Esophagus (tissue), 2 donors: ENCODE data around the gene MT1E. TPM values are rescaled to one million over a fixed set of nuclear protein-coding genes. Genes with fewer than 3 reads are reported as not detected.
"Not testable (repeated sequence)": the region's sequence is repeated elsewhere in the genome, so short reads cannot be mapped to it uniquely, and the experiment has no call there.

Experiments used
- H3K27ac ChIP-seq, 2 donors: one replicate each; pipeline ENCODE4 v1.5.1; 2013; ENCODE audit warnings: low read depth in 2 of 2, mild to moderate bottlenecking in 2 of 2, inconsistent platforms in 1 of 2, low read length in 1 of 2, moderate library complexity in 1 of 2
- H3K27me3 ChIP-seq, 2 donors: one replicate each; pipeline ENCODE4 v1.6.1; 2013; ENCODE audit warnings: low read length in 2 of 2, control low read depth in 1 of 2, mild to moderate bottlenecking in 1 of 2; ENCODE audit not compliant: insufficient read depth in 2 of 2, control insufficient read depth in 1 of 2
- H3K36me3 ChIP-seq, 2 donors: one replicate each; pipeline ENCODE4 v1.6.1; 2013; ENCODE audit warnings: low read length in 1 of 2; ENCODE audit not compliant: control insufficient read depth in 2 of 2, insufficient read depth in 2 of 2
- H3K4me1 ChIP-seq, 2 donors: one replicate each; pipeline ENCODE4 v1.6.1; 2013; ENCODE audit warnings: low read length in 1 of 2; ENCODE audit not compliant: control insufficient read depth in 2 of 2, insufficient read depth in 2 of 2
- H3K4me3 ChIP-seq, 2 donors: one replicate each; pipeline ENCODE4 v1.5.1; 2013; ENCODE audit warnings: low read length in 2 of 2, mild to moderate bottlenecking in 2 of 2, low read depth in 1 of 2, moderate library complexity in 1 of 2
- H3K9me3 ChIP-seq, 2 donors: one replicate each; pipeline ENCODE4 v1.6.1; 2013; ENCODE audit warnings: mild to moderate bottlenecking in 2 of 2, low read depth in 1 of 2, low read length in 1 of 2, moderate library complexity in 1 of 2; ENCODE audit not compliant: control insufficient read depth in 2 of 2, insufficient read depth in 1 of 2
- WGBS, 2 donors: extraction: QIAGEN DNeasy Blood & Tissue Kit; methylation state at CpG; one replicate each; pipeline ENCODE4 v1.1.7; 2013; 5-methylcytosine and 5-hydroxymethylcytosine counted together
- polyA plus RNA-seq, 2 donors: library from polyadenylated mRNA; stranded (reverse); fragments of 200-250 nt; gene quantifications; one replicate each; pipeline ENCODE4 v1.2.3, GENCODE V29; 2013
- donor health status: healthy with polysubstance abuse.
- donor health status: Bipolar disorder and iron deficiency.

Gene MT1E
- polyA plus RNA-seq, 2 donors = 232 to 268 TPM

DNA sequence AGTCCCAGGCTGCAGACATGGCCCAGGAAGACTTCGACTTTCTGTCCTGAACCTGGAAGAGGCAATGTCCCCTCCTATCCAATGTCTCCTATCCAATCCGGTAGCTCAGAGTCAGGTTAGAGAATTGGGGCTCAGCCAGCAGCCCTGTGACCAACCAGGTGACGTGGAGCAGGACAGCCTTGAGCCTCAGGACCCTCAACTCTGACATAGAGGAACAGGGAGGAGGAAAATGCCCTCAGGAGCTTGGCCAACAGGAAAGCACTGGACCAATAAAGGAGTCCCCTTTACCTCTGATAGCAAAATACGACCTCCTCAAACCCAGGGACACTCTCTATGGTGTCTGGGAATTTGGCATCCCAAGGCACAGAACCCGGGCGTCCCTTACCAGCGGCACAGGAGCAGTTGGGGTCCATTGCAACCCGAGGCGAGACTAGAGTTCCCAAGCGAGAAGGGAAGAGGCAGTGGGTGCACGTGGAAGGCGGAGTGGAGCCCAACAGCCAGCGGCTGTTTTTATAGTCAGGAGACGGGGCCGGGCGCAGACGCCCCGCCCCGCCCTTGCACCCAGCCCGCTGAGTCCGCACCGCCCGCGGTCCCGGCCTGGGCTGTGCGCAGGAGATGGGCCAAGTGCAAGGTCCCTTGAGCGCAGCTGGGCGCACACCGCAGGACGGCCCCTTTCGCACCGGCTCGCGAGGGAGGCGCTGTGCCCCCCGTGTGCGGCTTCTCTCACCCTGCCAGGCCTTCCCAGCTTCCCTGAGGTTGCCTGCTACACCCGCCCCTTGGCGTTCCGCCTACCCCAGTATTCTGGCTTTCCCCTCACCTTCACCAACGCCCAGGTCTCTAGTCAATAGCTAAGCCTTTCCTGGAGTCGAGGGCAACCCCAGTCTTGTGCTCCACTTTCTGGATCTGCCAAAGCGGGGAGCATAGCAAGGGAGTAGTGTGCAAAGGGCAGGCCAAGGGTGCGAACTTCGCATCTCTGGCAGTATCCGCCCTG lies 42.3 kb downstream of the MT1E start, which contains the start of gene MT1G:
MT1G (minus strand) TSS at position 485 of the 991 bp plus-strand sequence; CDS start at position 413, 72 bp downstream.
- no peaks in the 10 kb centered on the region for H3K9me3 ChIP-seq
- WGBS, 2 donors = 13 to 14% methylated on average over 38 to 46 of the region's 46 CpGs
- H3K4me3 ChIP-seq = peak within 1 kb of the TSS; percentile 3 to 12
- peaks cover 9 to 17% of the 10 kb centered on the region in 2 donors for H3K4me1 ChIP-seq
- H3K27me3 ChIP-seq = peaks cover 0 to 4% of the 10 kb centered on the region in 2 donors
- H3K27ac ChIP-seq = no peak within 1 kb of the TSS
- no peaks in the 10 kb centered on the region for H3K36me3 ChIP-seq

DNA sequence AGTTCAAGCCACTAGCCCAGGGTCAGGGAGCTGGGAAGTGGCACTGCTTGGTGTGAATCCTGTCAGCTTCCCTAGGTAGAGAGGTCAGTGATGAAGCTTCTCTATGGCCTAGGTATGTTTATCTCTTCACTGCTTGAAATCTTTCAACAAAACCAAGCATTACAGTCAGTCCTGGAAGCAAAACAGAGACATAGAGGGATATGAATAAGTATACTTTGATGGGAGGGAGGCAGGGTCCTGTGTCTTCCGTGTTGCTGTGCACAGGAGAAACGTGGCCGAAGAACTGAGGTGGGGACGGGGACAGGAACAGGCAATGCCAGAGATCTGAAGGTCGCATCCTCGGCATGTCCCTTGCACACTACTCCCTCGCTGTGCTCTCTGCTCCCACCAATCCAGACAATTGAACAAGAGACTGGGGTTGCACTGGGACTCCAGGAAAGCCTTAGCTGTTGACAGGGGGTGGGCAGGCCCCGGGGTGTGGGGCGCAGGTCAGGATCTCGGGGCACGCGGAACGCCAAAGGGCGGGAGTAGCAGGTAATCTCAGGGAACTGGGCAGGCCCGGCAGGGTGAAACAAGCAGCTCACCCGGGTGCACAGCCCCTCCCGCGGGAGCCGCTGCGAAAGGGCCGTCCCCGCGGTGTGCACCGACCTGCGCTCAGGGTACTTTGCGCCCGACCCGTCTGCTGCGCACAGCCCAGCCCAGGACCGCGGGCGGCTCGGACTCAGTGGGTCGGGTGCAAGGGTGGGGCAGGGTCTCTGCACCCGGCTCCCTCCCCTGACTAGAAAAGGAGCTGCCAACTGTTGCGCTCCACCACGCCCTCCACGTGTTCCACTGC lies 43.6 kb downstream of the MT1E start, which contains the start of gene MT1H:
MT1H (plus strand) TSS at position 810 of the 835 bp plus-strand sequence. CDS start 71 bp downstream, outside the sequence.
- Histone ChIP-seq H3K27me3 (peaks cover 0 to 4% of the 10 kb centered on the region in 2 donors), H3K9me3 (no peaks in the 10 kb centered on the region), H3K4me1 (peaks cover 9 to 17% of the 10 kb centered on the region in 2 donors), H3K36me3 (no peaks in the 10 kb centered on the region), H3K4me3 (peak within 1 kb of the TSS; percentile 7 to 22), H3K27ac (no peak within 1 kb of the TSS)
- 19% methylated on average over 38 of the region's 38 CpGs for WGBS, 2 donors

DNA sequence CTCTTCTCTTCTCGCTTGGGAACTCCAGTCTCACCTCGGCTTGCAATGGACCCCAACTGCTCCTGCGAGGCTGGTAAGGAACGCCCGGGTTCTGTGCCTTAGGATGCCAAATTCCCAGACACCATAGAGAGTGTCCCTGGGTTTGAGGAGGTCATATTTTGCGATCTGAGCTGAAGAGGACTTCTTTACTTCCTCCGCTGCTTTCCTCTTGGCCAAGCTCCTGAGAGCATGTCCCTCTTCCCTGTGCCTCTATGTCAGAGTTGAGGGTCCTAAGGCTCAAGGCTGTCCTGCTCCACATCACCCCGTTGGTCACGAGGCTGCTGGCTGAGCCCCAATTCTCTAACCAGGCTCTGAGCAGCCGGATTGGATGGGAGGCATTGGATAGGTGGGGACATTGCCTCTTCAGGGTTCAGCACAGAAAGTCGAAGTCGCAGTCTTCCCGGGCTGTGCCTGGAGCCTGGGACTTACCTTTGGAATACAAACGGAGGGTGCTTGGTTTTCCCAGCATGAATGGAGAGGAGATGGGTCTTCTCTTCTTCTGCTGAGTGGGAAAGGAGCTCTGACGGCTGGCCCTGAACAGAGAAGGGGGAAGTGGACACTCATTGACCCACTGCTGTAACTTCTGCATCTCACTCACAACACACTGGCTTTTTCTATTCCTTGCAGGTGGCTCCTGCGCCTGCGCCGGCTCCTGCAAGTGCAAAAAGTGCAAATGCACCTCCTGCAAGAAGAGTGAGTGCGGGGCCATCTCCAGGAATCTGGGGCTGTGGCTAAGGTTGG lies 44.4 kb downstream of the MT1E start:
- H3K27ac ChIP-seq = no peak overlapping the region
- no peaks in the 10 kb centered on the region for H3K9me3 ChIP-seq
- H3K27me3 ChIP-seq = peaks cover 0 to 4% of the 10 kb centered on the region in 2 donors
- 29 to 38% methylated on average over 18 to 19 of the region's 19 CpGs for WGBS, 2 donors
- H3K36me3 ChIP-seq = no peaks in the 10 kb centered on the region
- H3K4me3 ChIP-seq = peak overlapping the region; percentile 7 to 22
- peaks cover 9 to 17% of the 10 kb centered on the region in 2 donors for H3K4me1 ChIP-seq

DNA sequence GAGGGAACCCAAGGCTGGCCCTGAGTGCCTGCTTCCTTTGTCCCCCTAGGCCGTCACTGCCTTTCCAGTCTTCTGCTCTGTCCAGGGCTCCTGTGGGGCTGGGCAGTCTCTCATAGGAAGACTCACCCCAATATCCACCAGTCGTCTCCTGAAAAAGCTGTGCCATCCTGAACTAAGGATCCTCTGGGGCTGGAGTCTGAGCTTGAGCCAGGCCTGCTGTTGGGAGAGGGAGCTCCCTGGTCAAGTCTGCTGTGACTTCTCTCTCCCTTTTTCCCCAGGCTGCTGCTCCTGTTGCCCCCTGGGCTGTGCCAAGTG lies 45.0 kb downstream of the MT1E start:
- H3K9me3 ChIP-seq = no peaks in the 10 kb centered on the region
- no peak overlapping the region for H3K4me3 ChIP-seq
- WGBS, 2 donors = 80 to 83% methylated on average over 2 of the region's 2 CpGs
- H3K27me3 ChIP-seq = peaks cover 0 to 4% of the 10 kb centered on the region in 2 donors
- no peak overlapping the region for H3K27ac ChIP-seq
- peaks cover 11 to 17% of the 10 kb centered on the region in 2 donors for H3K4me1 ChIP-seq
- H3K36me3 ChIP-seq = no peaks in the 10 kb centered on the region

DNA sequence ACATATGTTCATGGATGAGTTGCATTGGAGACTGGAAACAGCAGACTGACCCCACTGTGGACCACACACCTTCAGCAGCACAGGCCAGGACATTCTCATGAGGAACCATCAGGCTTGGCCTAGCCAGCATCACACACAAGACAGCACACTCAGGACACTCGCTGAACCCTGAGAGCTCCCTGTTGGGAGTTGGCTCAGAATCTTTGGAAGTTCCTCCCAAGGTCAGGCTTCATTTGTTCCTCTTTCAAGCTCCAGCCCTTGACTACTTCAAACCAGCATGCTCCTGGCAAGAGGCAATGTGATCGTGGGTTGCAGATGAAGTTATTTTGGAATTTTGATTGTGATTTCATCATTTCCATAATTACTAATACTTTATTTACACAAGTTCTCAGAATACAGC lies 46.1 kb downstream of the MT1E start:
- H3K36me3 ChIP-seq, H3K27me3 ChIP-seq, H3K4me3 ChIP-seq, H3K9me3 ChIP-seq, H3K27ac ChIP-seq: not testable (repeated sequence)
- WGBS, 2 donors = 58 to 60% methylated on average over 2 of the region's 2 CpGs
- peaks cover 15 to 17% of the 10 kb centered on the region in 2 donors for H3K4me1 ChIP-seq

DNA sequence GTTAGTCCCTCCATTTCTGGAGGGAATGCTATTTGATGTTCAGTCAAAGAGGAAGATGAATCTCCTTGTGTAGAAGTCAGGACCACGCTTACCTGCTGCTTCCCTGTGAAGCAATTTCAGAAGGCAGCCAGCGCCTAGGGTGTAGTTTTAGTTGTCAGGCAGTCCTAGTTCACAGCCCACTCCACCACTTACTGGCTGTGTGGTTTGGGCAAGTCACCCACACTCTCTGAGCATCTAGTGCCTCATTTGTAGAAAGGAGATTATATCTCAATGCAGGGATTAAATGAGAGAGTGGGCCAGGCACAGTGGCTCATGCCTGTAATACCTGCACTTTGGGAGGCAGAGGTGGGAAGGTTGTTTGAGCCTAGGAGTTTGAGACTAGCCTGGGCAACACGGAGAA lies 46.6 kb downstream of the MT1E start:
- peaks cover 15 to 17% of the 10 kb centered on the region in 2 donors for H3K4me1 ChIP-seq
- H3K27ac ChIP-seq, H3K4me3 ChIP-seq, H3K27me3 ChIP-seq, H3K9me3 ChIP-seq, H3K36me3 ChIP-seq: not testable (repeated sequence)
- 81 to 92% methylated on average over 3 of the region's 3 CpGs for WGBS, 2 donors

DNA sequence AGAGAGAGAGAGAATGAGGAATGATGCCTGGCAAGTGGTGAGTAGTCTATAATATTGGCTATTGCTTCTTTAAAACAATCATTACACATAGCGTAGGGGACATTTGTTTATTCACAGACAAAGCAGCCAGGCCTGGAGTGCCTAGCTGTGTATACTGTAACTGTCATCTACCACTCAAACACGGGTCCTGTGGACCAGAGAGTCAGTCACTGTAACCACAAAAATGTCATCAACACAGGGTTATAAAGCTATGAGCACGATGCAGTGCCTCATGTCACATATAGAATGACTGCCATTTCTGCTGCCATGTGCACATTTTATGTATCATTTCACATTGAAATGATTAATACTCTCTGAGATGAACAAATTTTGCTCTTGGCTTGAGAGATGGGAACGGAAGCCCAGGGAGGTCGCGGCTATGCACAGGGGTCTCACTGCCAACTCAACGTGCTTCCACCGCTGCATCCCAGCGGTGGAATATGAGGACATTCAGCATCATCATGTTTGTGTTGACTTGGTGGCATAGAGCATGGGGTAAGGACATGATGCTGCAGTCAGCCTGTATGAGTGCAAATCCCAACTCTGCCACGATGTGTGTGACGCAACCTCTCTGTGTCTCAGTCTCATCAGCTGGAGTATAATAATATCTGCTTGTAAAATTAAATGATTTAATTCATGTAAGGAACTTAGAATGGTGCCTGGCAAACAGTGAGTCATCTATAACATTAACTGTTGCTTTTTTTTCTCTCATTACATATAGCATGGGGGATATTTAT lies 47.4 kb downstream of the MT1E start:
- Histone ChIP-seq H3K27ac (no peak overlapping the region), H3K36me3 (no peaks in the 10 kb centered on the region), H3K27me3 (peaks cover 0 to 4% of the 10 kb centered on the region in 2 donors), H3K4me1 (peaks cover 15% of the 10 kb centered on the region in 2 donors), H3K9me3 (no peaks in the 10 kb centered on the region), H3K4me3 (no peak overlapping the region)
- WGBS, 2 donors = 86 to 87% methylated on average over 11 of the region's 11 CpGs

DNA sequence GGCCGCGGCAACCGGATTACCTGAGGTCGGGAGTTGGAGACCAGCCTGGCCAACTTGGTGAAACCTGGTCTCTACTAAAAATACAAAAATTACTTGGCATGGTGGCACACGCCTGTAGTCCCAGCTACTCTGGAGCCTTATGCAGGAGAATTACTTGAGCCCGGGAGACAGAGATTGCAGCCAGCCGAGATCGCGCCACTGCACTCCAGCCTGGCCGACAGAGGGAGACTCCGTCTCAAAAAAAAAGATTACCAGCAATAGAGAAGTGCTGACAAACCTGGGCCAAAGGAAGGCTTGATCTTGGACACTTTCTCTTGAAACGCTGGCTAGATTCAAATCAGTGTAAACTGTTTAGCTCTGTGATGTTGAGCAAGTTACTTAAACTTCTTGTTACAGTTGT lies 48.3 kb downstream of the MT1E start:
- no peaks in the 10 kb centered on the region for H3K9me3 ChIP-seq
- H3K36me3 ChIP-seq = no peaks in the 10 kb centered on the region
- WGBS, 2 donors = 38 to 39% methylated on average over 12 of the region's 12 CpGs
- peaks cover 8 to 12% of the 10 kb centered on the region in 2 donors for H3K4me1 ChIP-seq
- H3K4me3 ChIP-seq = no peak overlapping the region
- no peak overlapping the region for H3K27ac ChIP-seq
- H3K27me3 ChIP-seq = peaks cover 0 to 4% of the 10 kb centered on the region in 2 donors
